DOHH2 (cell line): ENCODE measurements around the gene ACER3.

Source experiments
- H3F3A ChIP-seq: fragments of 200-600 bp; sonication (generic), shearing (Covaris generic); 2 replicates; pipeline ENCODE4 v1.6.0; 2016; ENCODE audit warnings: antibody characterized with exemption, mild to moderate bottlenecking; ENCODE audit not compliant: control insufficient read depth, insufficient read depth
- H3K27ac ChIP-seq: fragments of 200-600 bp; sonication (generic); 2 replicates; pipeline ENCODE4 v1.5.1; 2014; ENCODE audit warnings: low read depth, mild to moderate bottlenecking, low read length, moderate library complexity
- H3K27me3 ChIP-seq: fragments of 200-600 bp; sonication (generic); 2 replicates; pipeline ENCODE4 v1.6.1; 2014; ENCODE audit warnings: mild to moderate bottlenecking, low read length, mixed read lengths; ENCODE audit not compliant: control insufficient read depth
- H3K36me3 ChIP-seq: fragments of 200-600 bp; sonication (generic); 2 replicates; pipeline ENCODE4 v1.6.1; 2014; ENCODE audit warnings: mild to moderate bottlenecking, low read length, moderate library complexity, mixed read lengths; ENCODE audit not compliant: control insufficient read depth
- H3K4me1 ChIP-seq: fragments of 200-600 bp; sonication (generic); 2 replicates; pipeline ENCODE4 v1.6.1; 2014; ENCODE audit warnings: mild to moderate bottlenecking, low read length, mixed read lengths; ENCODE audit not compliant: control insufficient read depth
- H3K4me2 ChIP-seq: fragments of 200-600 bp; sonication (generic); 2 replicates; pipeline ENCODE4 v1.6.0; 2014; ENCODE audit warnings: mild to moderate bottlenecking, low read length, moderate library complexity
- H3K4me3 ChIP-seq: fragments of 200-600 bp; sonication (generic); 2 replicates; pipeline ENCODE4 v1.5.1; 2014; ENCODE audit warnings: mild to moderate bottlenecking, low read length, mixed read lengths
- H3K79me2 ChIP-seq: fragments of 200-600 bp; sonication (generic); 2 replicates; pipeline ENCODE4 v1.6.1; 2014; ENCODE audit warnings: mild to moderate bottlenecking, low read length, mixed read lengths; ENCODE audit not compliant: control insufficient read depth
- H3K9me2 ChIP-seq: fragments of 200-600 bp; sonication (generic); replicated peaks from 2 replicates; pipeline ENCODE4 v1.6.1; 2014; ENCODE audit warnings: mild to moderate bottlenecking, low read length, mixed read lengths; ENCODE audit not compliant: control insufficient read depth
- H3K9me3 ChIP-seq: fragments of 200-600 bp; sonication (generic); 2 replicates; pipeline ENCODE4 v1.6.1; 2014; ENCODE audit warnings: antibody characterized with exemption, low read length, mixed read lengths; ENCODE audit not compliant: control insufficient read depth, insufficient read depth
- H4K20me1 ChIP-seq: fragments of 200-600 bp; sonication (generic); 2 replicates; pipeline ENCODE4 v1.6.0; 2014; ENCODE audit warnings: low read depth, mild to moderate bottlenecking, antibody characterized with exemption, low read length, moderate library complexity; ENCODE audit not compliant: control insufficient read depth, insufficient read depth
- EZH2phosphoT487 ChIP-seq: fragments of 200-600 bp; sonication (generic); IDR thresholded peaks from 2 replicates; pipeline ENCODE4 v1.6.1; 2017; ENCODE audit warnings: borderline replicate concordance, mild to moderate bottlenecking, antibody characterized with exemption, low read length, moderate library complexity, mixed read lengths
- TF ChIP-seq, protein P1 (sequence below): fragments of 200-600 bp; sonication (generic); IDR thresholded peaks from one replicate; pipeline ENCODE4 v1.5.1; 2014; ENCODE audit warnings: antibody characterized with exemption, mild to moderate bottlenecking, low read depth, low read length; ENCODE audit not compliant: poor library complexity, severe bottlenecking

ACER3 gene

GRCh38 chr11:76890329-76890728 is 29.6 kb downstream of the ACER3 start:
- H3K27me3 ChIP-seq, result no peaks in the 10 kb centered on the region
- H3F3A ChIP-seq, result no peaks in the 10 kb centered on the region
- H3K4me3 ChIP-seq, result no peak overlapping the region
- TF ChIP-seq EZH2phosphoT487, result no peak
- TF ChIP-seq, protein P1, sequence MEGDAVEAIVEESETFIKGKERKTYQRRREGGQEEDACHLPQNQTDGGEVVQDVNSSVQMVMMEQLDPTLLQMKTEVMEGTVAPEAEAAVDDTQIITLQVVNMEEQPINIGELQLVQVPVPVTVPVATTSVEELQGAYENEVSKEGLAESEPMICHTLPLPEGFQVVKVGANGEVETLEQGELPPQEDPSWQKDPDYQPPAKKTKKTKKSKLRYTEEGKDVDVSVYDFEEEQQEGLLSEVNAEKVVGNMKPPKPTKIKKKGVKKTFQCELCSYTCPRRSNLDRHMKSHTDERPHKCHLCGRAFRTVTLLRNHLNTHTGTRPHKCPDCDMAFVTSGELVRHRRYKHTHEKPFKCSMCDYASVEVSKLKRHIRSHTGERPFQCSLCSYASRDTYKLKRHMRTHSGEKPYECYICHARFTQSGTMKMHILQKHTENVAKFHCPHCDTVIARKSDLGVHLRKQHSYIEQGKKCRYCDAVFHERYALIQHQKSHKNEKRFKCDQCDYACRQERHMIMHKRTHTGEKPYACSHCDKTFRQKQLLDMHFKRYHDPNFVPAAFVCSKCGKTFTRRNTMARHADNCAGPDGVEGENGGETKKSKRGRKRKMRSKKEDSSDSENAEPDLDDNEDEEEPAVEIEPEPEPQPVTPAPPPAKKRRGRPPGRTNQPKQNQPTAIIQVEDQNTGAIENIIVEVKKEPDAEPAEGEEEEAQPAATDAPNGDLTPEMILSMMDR, result no peak
- no peaks in the 10 kb centered on the region for H4K20me1 ChIP-seq
- no peaks in the 10 kb centered on the region for H3K36me3 ChIP-seq
- no peaks in the 10 kb centered on the region for H3K4me1 ChIP-seq
- no peaks in the 10 kb centered on the region for H3K9me2 ChIP-seq
- H3K4me2 ChIP-seq, result no peak overlapping the region
- no peaks in the 10 kb centered on the region for H3K9me3 ChIP-seq
- H3K79me2 ChIP-seq, result peaks cover 6% of the 10 kb centered on the region; the same call in 1 of the 2 replicates
- H3K27ac ChIP-seq, result no peak overlapping the region

DNA sequence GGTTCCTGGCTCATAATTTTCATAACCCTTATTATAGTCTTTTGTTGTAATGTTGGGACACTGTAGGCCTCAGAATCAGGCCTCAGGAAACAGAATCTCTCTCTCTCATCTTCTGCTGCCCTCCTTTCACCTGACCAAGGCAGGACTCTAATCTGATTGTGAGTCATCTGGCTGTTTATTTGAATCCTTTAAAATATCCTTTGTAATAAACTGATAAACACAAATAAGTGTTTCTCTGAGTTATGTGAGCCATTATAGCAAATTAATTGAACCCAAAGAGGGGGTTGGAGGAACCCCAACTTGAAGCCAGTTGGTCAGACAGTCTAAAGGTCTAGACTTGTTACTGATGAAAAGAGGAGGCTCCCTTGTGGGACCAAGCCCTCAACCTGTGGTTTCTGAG is 30.6 kb downstream of the ACER3 start:
- H4K20me1 ChIP-seq, result no peaks in the 10 kb centered on the region
- no peak for TF ChIP-seq EZH2phosphoT487
- TF ChIP-seq, protein P1, result no peak
- no peaks in the 10 kb centered on the region for H3K9me3 ChIP-seq
- H3K36me3 ChIP-seq, result no peaks in the 10 kb centered on the region
- H3K4me1 ChIP-seq, result no peaks in the 10 kb centered on the region
- no peak overlapping the region for H3K27ac ChIP-seq
- H3K9me2 ChIP-seq, result no peaks in the 10 kb centered on the region
- H3K27me3 ChIP-seq, result no peaks in the 10 kb centered on the region
- H3K4me2 ChIP-seq, result no peak overlapping the region
- no peaks in the 10 kb centered on the region for H3K79me2 ChIP-seq
- H3F3A ChIP-seq, result no peaks in the 10 kb centered on the region
- H3K4me3 ChIP-seq, result no peak overlapping the region

DNA sequence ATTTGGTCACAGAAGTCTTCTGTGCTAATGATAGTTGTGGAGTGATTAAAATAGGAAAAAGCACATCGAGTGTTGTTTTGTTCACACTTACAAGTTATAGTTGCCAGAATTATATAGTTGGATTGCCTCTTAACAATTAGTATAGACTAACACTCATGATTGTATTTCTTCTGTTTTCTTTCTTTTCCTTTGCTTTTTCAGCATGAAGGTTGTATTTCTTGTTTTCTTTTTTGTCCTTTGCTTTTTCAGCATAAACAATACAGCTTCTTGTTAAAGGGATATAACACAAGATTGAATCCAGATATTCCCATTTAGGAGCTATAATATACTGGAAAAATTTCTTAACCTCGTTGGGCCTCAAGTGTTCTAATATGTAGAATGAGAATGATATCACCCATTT is 31.1 kb downstream of the ACER3 start:
- no peaks in the 10 kb centered on the region for H3K9me2 ChIP-seq
- H3K9me3 ChIP-seq, result no peaks in the 10 kb centered on the region
- no peaks in the 10 kb centered on the region for H3K79me2 ChIP-seq
- H4K20me1 ChIP-seq, result no peaks in the 10 kb centered on the region
- TF ChIP-seq EZH2phosphoT487, result no peak
- TF ChIP-seq, protein P1, result no peak
- H3K27ac ChIP-seq, result no peak overlapping the region
- H3F3A ChIP-seq, result no peaks in the 10 kb centered on the region
- no peaks in the 10 kb centered on the region for H3K36me3 ChIP-seq
- H3K4me1 ChIP-seq, result no peaks in the 10 kb centered on the region
- H3K4me3 ChIP-seq, result no peak overlapping the region
- H3K27me3 ChIP-seq, result no peaks in the 10 kb centered on the region
- no peak overlapping the region for H3K4me2 ChIP-seq

DNA sequence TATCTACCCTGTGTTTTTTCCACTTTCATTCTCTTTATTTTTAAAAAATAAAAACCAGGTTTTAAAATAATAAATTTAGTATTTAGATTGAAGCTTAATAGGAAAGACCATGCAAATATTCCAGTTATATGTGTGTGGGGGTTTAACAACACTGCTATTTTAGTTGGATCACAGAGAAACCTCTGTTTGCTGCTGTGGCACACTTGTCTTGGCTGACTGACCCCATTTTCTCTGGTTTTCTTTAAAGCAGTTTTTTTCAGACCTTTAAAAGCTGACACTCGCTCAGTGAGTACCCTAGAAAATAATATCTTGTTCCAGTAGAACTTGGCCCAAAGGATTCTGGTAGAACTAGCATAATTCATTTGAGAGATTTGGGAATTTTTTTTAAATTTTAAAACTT is 31.6 kb downstream of the ACER3 start:
- TF ChIP-seq, protein P1, result no peak
- no peak for TF ChIP-seq EZH2phosphoT487
- Histone ChIP-seq H4K20me1 (no peaks in the 10 kb centered on the region), H3K36me3 (no peaks in the 10 kb centered on the region)

More for the DNA sequence above, 31.6 kb downstream of the ACER3 start:
- Histone ChIP-seq H3K4me3 (no peak overlapping the region), H3K27me3 (no peaks in the 10 kb centered on the region), H3K9me2 (no peaks in the 10 kb centered on the region), H3K4me2 (no peak overlapping the region), H3K79me2 (no peaks in the 10 kb centered on the region), H3K9me3 (no peaks in the 10 kb centered on the region), H3F3A (no peaks in the 10 kb centered on the region), H3K27ac (no peak overlapping the region), H3K4me1 (no peaks in the 10 kb centered on the region)
